GM10248 (cell line): Measurements from ENCODE around the gene AP2A1.

Experiments used
- CTCF ChIA-PET: fragments of 300-600 bp; sonication (Branson Sonifier 250); formaldehyde crosslinking; extraction: SDS; loops from one replicate; lab custom pipeline; 2021; ENCODE audit warnings: antibody characterized with exemption; lab: Yijun Ruan, JAX
- POLR2A ChIA-PET: fragments of 350-650 bp; sonication (Branson Sonifier 250); formaldehyde crosslinking; extraction: SDS; loops from one replicate; lab custom pipeline; 2020; ENCODE audit warnings: antibody characterized with exemption; lab: Yijun Ruan, JAX
- DNase-seq: peaks from one replicate; pipeline ENCODE4 v3.0.0; 2012; ENCODE audit errors: extremely low spot score
- TF ChIP-seq, protein P1 (sequence below): IDR thresholded peaks from 2 replicates; pipeline ENCODE4 v1.5.1; 2012; ENCODE audit warnings: mild to moderate bottlenecking, low read depth; ENCODE audit errors: extremely low read depth, missing control alignments, control extremely low read depth

Gene AP2A1

DNA sequence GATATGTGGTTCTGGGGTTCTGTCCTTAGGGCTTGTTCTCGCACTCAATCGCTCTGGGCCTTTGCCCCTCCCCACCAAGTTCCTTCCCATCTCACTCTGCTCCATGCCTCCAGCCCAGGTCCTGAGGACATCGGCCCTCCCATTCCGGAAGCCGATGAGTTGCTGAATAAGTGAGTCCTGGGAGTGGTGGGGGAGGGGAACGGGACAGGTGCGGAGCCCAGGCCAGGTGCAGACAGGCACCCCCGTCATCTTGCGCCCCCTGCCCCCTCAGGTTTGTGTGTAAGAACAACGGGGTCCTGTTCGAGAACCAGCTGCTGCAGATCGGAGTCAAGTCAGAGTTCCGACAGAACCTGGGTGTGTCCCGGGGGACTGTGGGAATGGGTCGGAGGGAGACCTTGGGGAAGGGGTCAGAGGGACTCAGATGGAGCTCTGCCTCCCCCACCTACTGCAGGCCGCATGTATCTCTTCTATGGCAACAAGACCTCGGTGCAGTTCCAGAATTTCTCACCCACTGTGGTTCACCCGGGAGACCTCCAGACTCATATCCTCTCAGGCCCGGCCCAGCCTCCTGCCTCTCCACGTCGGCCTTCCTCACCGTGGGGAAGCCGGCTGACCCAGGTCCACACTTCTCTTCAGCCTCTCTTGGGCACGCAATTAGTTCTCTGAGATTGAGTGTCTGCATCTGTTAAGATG lies 36.2 kb downstream of the AP2A1 start:
- CTCF ChIA-PET = no interaction called here
- POLR2A ChIA-PET = no interaction called here

DNA sequence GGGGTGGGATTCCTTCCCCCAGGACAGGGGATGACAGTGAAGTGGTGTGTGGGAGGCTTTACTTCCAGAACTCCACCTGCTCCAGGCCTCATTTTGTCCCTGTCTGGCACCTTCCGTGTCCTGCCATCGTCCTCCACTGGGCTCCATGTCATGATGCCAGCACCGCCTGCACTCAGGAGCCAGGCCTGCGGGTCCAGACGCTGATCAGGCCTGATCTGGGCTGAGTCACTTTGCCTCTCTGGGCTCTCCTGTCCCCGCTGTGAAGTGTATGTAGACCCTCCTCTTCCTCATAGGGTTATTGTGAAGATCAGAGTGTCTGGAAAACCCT lies 36.7 kb downstream of the AP2A1 start:
- TF ChIP-seq, protein P1, sequence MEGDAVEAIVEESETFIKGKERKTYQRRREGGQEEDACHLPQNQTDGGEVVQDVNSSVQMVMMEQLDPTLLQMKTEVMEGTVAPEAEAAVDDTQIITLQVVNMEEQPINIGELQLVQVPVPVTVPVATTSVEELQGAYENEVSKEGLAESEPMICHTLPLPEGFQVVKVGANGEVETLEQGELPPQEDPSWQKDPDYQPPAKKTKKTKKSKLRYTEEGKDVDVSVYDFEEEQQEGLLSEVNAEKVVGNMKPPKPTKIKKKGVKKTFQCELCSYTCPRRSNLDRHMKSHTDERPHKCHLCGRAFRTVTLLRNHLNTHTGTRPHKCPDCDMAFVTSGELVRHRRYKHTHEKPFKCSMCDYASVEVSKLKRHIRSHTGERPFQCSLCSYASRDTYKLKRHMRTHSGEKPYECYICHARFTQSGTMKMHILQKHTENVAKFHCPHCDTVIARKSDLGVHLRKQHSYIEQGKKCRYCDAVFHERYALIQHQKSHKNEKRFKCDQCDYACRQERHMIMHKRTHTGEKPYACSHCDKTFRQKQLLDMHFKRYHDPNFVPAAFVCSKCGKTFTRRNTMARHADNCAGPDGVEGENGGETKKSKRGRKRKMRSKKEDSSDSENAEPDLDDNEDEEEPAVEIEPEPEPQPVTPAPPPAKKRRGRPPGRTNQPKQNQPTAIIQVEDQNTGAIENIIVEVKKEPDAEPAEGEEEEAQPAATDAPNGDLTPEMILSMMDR = no peak
- CTCF ChIA-PET = no interaction called here
- DNase-seq = no peak
- POLR2A ChIA-PET = no interaction called here

More for the DNA sequence above, 36.2 kb downstream of the AP2A1 start:
- no peak for DNase-seq
- TF ChIP-seq, protein P1 = no peak

DNA sequence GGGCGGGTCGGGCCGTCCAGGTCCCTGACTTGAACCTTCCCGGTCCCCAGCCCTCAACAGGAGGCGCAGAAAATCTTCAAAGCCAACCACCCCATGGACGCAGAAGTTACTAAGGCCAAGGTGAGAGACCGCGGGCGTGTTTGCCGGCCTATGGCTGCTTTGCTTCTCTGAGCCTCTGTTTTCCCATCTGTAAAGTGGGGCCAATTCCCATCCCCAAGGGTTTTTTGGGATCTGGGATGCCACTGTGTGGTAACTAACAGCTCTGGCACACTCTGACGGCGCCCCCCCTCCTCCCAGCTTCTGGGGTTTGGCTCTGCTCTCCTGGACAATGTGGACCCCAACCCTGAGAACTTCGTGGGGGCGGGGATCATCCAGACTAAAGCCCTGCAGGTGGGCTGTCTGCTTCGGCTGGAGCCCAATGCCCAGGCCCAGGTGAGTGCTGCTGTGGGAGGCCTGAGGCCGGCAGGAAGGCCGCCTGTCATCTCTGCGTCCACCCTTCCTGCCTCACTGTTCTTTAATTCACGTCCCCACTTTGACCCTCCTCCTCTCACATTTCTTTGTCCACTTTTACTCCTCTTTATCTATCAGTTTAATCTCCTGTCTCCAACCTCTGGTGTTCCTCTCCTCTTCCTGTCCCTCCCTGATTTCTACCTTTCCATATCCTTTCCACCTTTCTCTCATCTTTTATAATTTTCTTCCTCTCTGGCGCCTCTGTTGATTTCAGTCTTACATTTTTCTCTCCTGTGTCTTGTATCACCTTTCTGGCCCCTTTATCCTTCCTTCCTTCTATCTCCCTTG lies 39.2 kb downstream of the AP2A1 start:
- CTCF ChIA-PET = no interaction called here
- POLR2A ChIA-PET = no interaction called here

DNA sequence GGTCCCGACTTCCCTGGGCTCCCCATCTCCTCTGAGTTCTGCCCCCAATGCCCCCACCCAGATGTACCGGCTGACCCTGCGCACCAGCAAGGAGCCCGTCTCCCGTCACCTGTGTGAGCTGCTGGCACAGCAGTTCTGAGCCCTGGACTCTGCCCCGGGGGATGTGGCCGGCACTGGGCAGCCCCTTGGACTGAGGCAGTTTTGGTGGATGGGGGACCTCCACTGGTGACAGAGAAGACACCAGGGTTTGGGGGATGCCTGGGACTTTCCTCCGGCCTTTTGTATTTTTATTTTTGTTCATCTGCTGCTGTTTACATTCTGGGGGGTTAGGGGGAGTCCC lies 39.8 kb downstream of the AP2A1 start:
- DNase-seq = no peak
- TF ChIP-seq, protein P1 = no peak
- CTCF ChIA-PET = interaction anchor here (1.0 kb wide), 1 partner anchor 13 kb away, joined by 3 read pairs; no protein-coding TSS in a partner anchor
- POLR2A ChIA-PET = no interaction called here

More for the DNA sequence above, 39.2 kb downstream of the AP2A1 start:
- no peak for DNase-seq
- TF ChIP-seq, protein P1 = no peak

DNA sequence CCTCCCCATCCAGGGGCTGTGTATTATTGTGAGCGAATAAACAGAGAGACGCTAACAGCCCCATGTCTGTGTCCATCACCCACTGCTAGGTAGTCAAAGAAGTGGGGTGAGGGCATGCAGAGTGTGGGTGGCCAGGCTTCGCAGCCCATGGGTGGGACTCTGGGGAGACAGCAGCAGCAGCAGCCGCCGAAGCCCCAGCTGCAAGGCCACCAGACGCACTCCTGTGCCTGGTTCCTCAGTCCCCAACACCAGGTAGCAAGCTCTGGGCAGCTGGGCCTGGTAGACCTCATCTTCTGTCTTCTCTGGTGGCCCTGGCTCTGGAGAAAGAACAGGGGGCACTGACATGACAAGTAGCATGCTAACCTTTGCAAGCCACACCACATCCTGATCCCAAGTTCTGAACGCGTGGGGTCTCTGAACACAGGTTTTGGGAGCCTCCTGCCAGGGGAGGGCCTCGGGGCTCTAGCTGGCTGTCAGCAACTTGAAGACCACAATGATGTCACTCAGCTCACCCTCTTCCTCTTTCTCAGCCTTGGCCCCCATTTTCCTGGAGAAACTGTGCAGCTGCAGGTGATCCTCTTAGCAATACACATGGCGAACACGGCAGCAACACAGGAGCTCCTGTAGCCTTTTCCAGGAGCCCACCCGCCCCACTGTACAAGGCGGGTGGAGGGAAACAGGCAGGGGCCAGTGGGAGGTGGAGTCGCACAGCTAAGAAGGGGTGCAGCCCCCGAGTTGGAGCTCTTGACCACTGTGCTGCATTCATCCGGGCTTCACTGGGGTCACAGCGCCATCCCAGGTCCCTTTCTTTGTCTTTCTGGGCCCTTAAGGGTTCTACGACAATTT lies 40.5 kb downstream of the AP2A1 start:
- DNase-seq = no peak

More for the DNA sequence above, 40.5 kb downstream of the AP2A1 start:
- TF ChIP-seq, protein P1 = no peak
- ChIA-PET CTCF (interaction anchor here (1.0 kb wide), 1 partner anchor 13 kb away, joined by 3 read pairs; no protein-coding TSS in a partner anchor), POLR2A (no interaction called here)
